Measurements from ENCODE around the gene TRIP10. TPM values are rescaled to one million over a fixed set of nuclear protein-coding genes. Genes with fewer than 3 reads are reported as not detected.

TRIP10 gene
- total and polyA plus RNA-seq, 2 of the 13 experiments (the other 11 are each of a cell fraction or from before 2014, with no cell fraction given), result 32.5 to 33.2 TPM

DNA sequence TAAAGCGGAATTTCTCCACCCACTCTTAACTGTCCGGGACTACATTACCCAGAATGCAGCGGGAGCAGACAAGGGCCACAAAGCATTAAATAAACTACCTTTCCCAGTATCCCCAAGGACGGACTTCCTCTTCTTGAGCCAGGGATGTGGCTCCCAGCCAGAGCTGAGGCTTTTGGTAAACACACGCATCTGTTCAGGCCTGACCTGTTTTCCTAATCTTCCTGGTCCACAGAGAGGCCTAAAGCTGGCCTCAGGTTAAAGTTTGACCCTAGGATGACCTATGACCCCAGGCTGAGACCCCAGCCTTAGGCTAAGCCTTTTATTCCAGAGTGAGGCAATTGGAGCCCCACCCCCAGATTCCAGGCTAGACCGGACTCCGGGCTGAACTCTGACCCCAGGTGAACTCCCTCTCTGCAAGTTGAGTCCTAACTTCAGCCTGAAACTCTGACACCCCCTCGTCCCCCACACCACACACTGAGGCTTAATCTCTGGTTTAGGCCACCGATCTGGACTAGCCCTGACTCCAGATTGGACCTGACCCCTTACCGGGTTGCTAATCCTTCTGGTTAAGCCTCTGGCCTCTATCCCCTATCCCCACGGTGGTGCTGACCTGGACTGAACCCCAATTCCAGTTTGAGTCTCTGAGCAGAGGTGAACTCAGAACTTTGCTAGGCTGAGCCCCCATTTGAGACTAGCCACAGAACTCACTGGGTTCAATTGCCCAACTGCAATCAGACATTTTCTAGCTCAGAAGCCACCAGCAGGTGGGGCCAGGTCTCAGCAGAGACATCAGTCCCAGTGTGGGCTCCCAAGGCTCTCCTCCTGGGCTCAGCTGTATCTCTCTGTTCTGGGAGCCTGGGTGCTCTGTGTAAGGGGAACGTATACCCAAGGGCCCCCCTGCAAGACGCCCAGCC lies 1.4 kb upstream of the TRIP10 start (continued):
- TF ChIP-seq, protein P1, sequence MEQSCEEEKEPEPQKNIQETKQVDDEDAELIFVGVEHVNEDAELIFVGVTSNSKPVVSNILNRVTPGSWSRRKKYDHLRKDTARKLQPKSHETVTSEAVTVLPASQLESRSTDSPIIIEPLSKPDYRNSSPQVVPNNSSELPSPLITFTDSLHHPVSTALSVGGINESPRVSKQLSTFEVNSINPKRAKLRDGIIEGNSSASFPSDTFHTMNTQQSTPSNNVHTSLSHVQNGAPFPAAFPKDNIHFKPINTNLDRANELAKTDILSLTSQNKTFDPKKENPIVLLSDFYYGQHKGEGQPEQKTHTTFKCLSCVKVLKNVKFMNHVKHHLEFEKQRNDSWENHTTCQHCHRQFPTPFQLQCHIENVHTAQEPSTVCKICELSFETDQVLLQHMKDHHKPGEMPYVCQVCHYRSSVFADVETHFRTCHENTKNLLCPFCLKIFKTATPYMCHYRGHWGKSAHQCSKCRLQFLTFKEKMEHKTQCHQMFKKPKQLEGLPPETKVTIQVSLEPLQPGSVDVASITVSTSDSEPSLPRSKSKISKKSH (CRISPR knock-in tag; IDR thresholded peaks at IDR 0.05; ENCODE audit: borderline replicate concordance), result no peak
- no peak for TF ChIP-seq ZSCAN21 (CRISPR knock-in tag; IDR thresholded peaks at IDR 0.05; ENCODE audit: borderline replicate concordance)
- TF ChIP-seq RFXAP (CRISPR knock-in tag; IDR thresholded peaks at IDR 0.05; ENCODE audit: borderline replicate concordance), result no peak
- no peak for TF ChIP-seq GZF1 (CRISPR knock-in tag; IDR thresholded peaks at IDR 0.05)
- no peak; the same call in 1 of the 2 replicates for TF ChIP-seq ZNF607 (CRISPR knock-in tag; IDR thresholded peaks at IDR 0.05; ENCODE audit: borderline replicate concordance)
- TF ChIP-seq ZNF30 (CRISPR knock-in tag; IDR thresholded peaks at IDR 0.05), result no peak
- no peak for TF ChIP-seq ZNF451 (CRISPR knock-in tag; IDR thresholded peaks at IDR 0.05)
- TF ChIP-seq, protein P2, sequence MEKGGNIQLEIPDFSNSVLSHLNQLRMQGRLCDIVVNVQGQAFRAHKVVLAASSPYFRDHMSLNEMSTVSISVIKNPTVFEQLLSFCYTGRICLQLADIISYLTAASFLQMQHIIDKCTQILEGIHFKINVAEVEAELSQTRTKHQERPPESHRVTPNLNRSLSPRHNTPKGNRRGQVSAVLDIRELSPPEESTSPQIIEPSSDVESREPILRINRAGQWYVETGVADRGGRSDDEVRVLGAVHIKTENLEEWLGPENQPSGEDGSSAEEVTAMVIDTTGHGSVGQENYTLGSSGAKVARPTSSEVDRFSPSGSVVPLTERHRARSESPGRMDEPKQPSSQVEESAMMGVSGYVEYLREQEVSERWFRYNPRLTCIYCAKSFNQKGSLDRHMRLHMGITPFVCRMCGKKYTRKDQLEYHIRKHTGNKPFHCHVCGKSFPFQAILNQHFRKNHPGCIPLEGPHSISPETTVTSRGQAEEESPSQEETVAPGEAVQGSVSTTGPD (CRISPR knock-in tag; IDR thresholded peaks at IDR 0.05), result no peak
- no peak for TF ChIP-seq ZBTB1 (CRISPR knock-in tag; IDR thresholded peaks at IDR 0.05; ENCODE audit: borderline replicate concordance)
- TF ChIP-seq ZNF160 (CRISPR knock-in tag; IDR thresholded peaks at IDR 0.05), result no peak
- TF ChIP-seq KAT7 (CRISPR knock-in tag; IDR thresholded peaks at IDR 0.05; ENCODE audit: borderline replicate concordance), result no peak
- no peak for TF ChIP-seq HMGA1 (CRISPR knock-in tag; conservative IDR thresholded peaks at IDR 0.05)
- no peak for TF ChIP-seq ZNF569 (CRISPR knock-in tag; IDR thresholded peaks at IDR 0.05; ENCODE audit: borderline replicate concordance)
- peak; percentile 45; the same call in 1 of the 2 replicates for TF ChIP-seq ZNF891 (CRISPR knock-in tag; IDR thresholded peaks at IDR 0.05)
- TF ChIP-seq, protein P3, sequence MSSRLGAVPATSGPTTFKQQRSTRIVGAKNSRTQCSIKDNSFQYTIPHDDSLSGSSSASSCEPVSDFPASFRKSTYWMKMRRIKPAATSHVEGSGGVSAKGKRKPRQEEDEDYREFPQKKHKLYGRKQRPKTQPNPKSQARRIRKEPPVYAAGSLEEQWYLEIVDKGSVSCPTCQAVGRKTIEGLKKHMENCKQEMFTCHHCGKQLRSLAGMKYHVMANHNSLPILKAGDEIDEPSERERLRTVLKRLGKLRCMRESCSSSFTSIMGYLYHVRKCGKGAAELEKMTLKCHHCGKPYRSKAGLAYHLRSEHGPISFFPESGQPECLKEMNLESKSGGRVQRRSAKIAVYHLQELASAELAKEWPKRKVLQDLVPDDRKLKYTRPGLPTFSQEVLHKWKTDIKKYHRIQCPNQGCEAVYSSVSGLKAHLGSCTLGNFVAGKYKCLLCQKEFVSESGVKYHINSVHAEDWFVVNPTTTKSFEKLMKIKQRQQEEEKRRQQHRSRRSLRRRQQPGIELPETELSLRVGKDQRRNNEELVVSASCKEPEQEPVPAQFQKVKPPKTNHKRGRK (CRISPR knock-in tag; IDR thresholded peaks at IDR 0.05), result no peak
- no peak for TF ChIP-seq ETV6 (CRISPR knock-in tag; conservative IDR thresholded peaks at IDR 0.05)
- TF ChIP-seq, protein P4, sequence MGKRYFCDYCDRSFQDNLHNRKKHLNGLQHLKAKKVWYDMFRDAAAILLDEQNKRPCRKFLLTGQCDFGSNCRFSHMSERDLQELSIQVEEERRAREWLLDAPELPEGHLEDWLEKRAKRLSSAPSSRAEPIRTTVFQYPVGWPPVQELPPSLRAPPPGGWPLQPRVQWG (CRISPR knock-in tag; IDR thresholded peaks at IDR 0.05; ENCODE audit: borderline replicate concordance, low read depth), result no peak
- TF ChIP-seq HNRNPH1 (optimal IDR thresholded peaks at IDR 0.05; ENCODE audit: low read depth, low read length), result no peak
- TF ChIP-seq ARNT (IDR thresholded peaks at IDR 0.05), result no peak
- no peak for TF ChIP-seq CAMTA2 (CRISPR knock-in tag; IDR thresholded peaks at IDR 0.05; ENCODE audit: borderline replicate concordance)
- TF ChIP-seq IRF2 (CRISPR knock-in tag; IDR thresholded peaks at IDR 0.05), result 0 out of 2 replicates have a peak, but pooled peaks have one; percentile 65
- TF ChIP-seq HOXA7 (CRISPR knock-in tag; IDR thresholded peaks at IDR 0.05), result no peak
- TF ChIP-seq ZNF432 (CRISPR knock-in tag; IDR thresholded peaks at IDR 0.05; ENCODE audit: borderline replicate concordance), result no peak
- TF ChIP-seq ZNF839 (CRISPR knock-in tag; IDR thresholded peaks at IDR 0.05; ENCODE audit: borderline replicate concordance), result no peak
- no peak for TF ChIP-seq DNMT3B (CRISPR knock-in tag; conservative IDR thresholded peaks at IDR 0.05)
- TF ChIP-seq ZMAT3 (CRISPR knock-in tag; conservative IDR thresholded peaks at IDR 0.05), result peak; percentile 63; the same call in 1 of the 2 replicates

All from HepG2 (cell line).